Measurements from ENCODE around the gene TNS3. TPM values are rescaled to one million over a fixed set of nuclear protein-coding genes. Genes with fewer than 3 reads are reported as not detected.

Gene TNS3
- total and polyA plus RNA-seq, 9 of the 15 experiments (the other 6 are each of a cell fraction or from before 2014, with no cell fraction given): 0.20 TPM; not detected in 8

DNA sequence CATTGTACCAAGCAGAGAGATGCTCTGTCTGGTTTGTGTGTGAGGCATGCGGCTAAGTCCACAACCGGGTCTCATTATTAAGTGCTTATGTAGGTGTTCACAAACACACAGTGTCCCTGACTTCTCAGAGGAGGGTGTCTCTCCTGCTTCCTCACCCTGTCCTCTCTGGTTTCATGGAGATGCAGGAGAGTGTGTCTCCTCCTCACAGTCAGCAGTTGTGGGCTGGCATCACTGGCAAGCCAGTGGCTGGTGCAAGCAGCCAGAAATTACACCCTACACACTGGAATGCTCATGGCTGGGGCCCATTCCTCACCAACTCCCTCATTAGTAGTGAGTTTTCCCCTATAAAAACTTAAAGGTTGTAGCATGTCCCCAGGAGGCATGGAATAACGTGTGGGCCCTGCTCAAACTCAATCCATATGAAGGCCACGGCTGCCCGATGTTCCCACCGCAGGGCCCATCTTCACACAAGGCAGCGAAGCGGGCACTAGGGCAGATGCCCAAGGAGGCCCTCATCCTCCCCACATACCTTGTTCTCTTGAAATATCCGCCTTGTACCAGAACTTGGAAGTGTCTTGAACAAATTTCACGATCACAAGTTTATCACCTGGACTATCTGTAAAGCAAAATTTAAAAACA is 280.1 kb downstream of the TNS3 start:
- under 1% methylated on average over 10 of the region's 10 CpGs for whole genome bisulfite sequencing (ENCODE audit: insufficient coverage, low coverage, missing lambda C conversion rate)
- ATAC-seq: no peak
- no peak for TF ChIP-seq POLR3A (IDR thresholded peaks at IDR 0.05; ENCODE audit: borderline replicate concordance, extremely low read depth, insufficient read depth, insufficient read length)
- TF ChIP-seq TBL1XR1 (IDR thresholded peaks at IDR 0.05; ENCODE audit: low read length in 2 of 2): no peak
- no peak for TF ChIP-seq MYC (IDR thresholded peaks at IDR 0.05; ENCODE audit: low read depth, low read length)
- no peak for TF ChIP-seq MYC (CRISPR knock-in tag; IDR thresholded peaks at IDR 0.05; ENCODE audit: borderline replicate concordance, low read depth)
- TF ChIP-seq, protein P1, sequence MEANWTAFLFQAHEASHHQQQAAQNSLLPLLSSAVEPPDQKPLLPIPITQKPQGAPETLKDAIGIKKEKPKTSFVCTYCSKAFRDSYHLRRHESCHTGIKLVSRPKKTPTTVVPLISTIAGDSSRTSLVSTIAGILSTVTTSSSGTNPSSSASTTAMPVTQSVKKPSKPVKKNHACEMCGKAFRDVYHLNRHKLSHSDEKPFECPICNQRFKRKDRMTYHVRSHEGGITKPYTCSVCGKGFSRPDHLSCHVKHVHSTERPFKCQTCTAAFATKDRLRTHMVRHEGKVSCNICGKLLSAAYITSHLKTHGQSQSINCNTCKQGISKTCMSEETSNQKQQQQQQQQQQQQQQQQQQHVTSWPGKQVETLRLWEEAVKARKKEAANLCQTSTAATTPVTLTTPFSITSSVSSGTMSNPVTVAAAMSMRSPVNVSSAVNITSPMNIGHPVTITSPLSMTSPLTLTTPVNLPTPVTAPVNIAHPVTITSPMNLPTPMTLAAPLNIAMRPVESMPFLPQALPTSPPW (CRISPR knock-in tag; IDR thresholded peaks at IDR 0.05): no peak
- no peak for TF ChIP-seq ZNF232 (CRISPR knock-in tag; IDR thresholded peaks at IDR 0.05)
- TF ChIP-seq ZBED1 (IDR thresholded peaks at IDR 0.05): no peak
- TF ChIP-seq, protein P2, sequence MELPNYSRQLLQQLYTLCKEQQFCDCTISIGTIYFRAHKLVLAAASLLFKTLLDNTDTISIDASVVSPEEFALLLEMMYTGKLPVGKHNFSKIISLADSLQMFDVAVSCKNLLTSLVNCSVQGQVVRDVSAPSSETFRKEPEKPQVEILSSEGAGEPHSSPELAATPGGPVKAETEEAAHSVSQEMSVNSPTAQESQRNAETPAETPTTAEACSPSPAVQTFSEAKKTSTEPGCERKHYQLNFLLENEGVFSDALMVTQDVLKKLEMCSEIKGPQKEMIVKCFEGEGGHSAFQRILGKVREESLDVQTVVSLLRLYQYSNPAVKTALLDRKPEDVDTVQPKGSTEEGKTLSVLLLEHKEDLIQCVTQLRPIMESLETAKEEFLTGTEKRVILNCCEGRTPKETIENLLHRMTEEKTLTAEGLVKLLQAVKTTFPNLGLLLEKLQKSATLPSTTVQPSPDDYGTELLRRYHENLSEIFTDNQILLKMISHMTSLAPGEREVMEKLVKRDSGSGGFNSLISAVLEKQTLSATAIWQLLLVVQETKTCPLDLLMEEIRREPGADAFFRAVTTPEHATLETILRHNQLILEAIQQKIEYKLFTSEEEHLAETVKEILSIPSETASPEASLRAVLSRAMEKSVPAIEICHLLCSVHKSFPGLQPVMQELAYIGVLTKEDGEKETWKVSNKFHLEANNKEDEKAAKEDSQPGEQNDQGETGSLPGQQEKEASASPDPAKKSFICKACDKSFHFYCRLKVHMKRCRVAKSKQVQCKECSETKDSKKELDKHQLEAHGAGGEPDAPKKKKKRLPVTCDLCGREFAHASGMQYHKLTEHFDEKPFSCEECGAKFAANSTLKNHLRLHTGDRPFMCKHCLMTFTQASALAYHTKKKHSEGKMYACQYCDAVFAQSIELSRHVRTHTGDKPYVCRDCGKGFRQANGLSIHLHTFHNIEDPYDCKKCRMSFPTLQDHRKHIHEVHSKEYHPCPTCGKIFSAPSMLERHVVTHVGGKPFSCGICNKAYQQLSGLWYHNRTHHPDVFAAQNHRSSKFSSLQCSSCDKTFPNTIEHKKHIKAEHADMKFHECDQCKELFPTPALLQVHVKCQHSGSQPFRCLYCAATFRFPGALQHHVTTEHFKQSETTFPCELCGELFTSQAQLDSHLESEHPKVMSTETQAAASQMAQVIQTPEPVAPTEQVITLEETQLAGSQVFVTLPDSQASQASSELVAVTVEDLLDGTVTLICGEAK (IDR thresholded peaks at IDR 0.05): no peak
- TF ChIP-seq, protein P2 (CRISPR knock-in tag; IDR thresholded peaks at IDR 0.05): no peak
- no peak for TF ChIP-seq ARHGAP35 (IDR thresholded peaks at IDR 0.05; ENCODE audit: partially characterized antibody)
- TF ChIP-seq ETV5 (CRISPR knock-in tag; IDR thresholded peaks at IDR 0.05; ENCODE audit: low read depth): no peak
- TF ChIP-seq ZBTB7A (IDR thresholded peaks at IDR 0.05; ENCODE audit: borderline replicate concordance, control insufficient read depth, low read depth, low read length): no peak
- no peak for TF ChIP-seq GTF2F1 (IDR thresholded peaks at IDR 0.05; ENCODE audit: low read depth, low read length)

More for the DNA sequence above, 280.1 kb downstream of the TNS3 start:
- H3K79me2 ChIP-seq (ENCODE audit: control insufficient read depth, insufficient read depth, low read length): no peaks in the 10 kb centered on the region
- no peaks in the 10 kb centered on the region for H3K9me1 ChIP-seq (ENCODE audit: control insufficient read depth, insufficient read depth, low read length)
- no peak overlapping the region for H3K4me2 ChIP-seq (ENCODE audit: insufficient read depth, low read length)
- DNase-seq (ENCODE audit: extremely low read depth in 1 of 4, low spot score in 3 of 4) (no peak), FAIRE-seq (no peak)
- H3K27me3 ChIP-seq (ENCODE audit: control insufficient read depth in 2 of 2, insufficient read depth in 2 of 2, low read length in 2 of 2): peaks cover 25 to 60% of the 10 kb centered on the region in 2 experiments
- H3K9ac ChIP-seq (ENCODE audit: insufficient read depth in 1 of 2, low read depth in 2 of 2, low read length in 2 of 2): no peak overlapping the region
- CTCF ChIA-PET (ENCODE audit: low intra/inter-chr PET ratio): no interaction called here
- H3K27ac ChIP-seq (ENCODE audit: extremely low read depth, low read depth, low read length): no peak overlapping the region
- H4K20me1 ChIP-seq (replicated peaks; ENCODE audit: control insufficient read depth, insufficient read depth, low read length): no peaks in the 10 kb centered on the region
- no peaks in the 10 kb centered on the region for H3K9me3 ChIP-seq (replicated peaks; ENCODE audit: control insufficient read depth, insufficient read depth, low read depth, low read length)
- H3K4me1 ChIP-seq (replicated peaks in 1 of 2; ENCODE audit: control insufficient read depth in 2 of 2, insufficient read depth in 2 of 2, low read length in 2 of 2): no peaks in the 10 kb centered on the region; a peak in 1 of 5 replicates
- intact Hi-C loops (cut with micrococcal nuclease): no loop called here
- no peak overlapping the region for H3K4me3 ChIP-seq
- H3K36me3 ChIP-seq (ENCODE audit: control insufficient read depth, insufficient read depth, low read length): no peaks in the 10 kb centered on the region
- in situ Hi-C loops (cut with MboI): no loop called here
- POLR2A ChIA-PET: no interaction called here
- no TSS peak for BruUV-seq (replicated peaks)
- no peak overlapping the region for H2AFZ ChIP-seq (ENCODE audit: low read depth, low read length)
